Endothelial cell of hepatic sinusoid (primary cell): ENCODE data around the gene SORCS2.

Source experiments
- in situ Hi-C: cut with HindIII; loops from 2 replicates; pipeline ENCODE4 v1.10.0; 2017; ENCODE audit warnings: low sequenced_read_pairs

SORCS2 gene

GRCh38 chr4:7608046-7608445 lies 415.7 kb downstream of the SORCS2 start:
- in situ Hi-C loops = loop anchor here (5.0 kb wide), 1 partner anchor 59 kb away; no protein-coding TSS in a partner anchor

GRCh38 chr4:7609316-7609715 lies 417.0 kb downstream of the SORCS2 start:
- in situ Hi-C loops = loop anchor here (5.0 kb wide), 1 partner anchor 58 kb away; no protein-coding TSS in a partner anchor

- in situ Hi-C loops = no loop called here
These were observed 417.8 kb downstream of the SORCS2 start for GRCh38 chr4:7610022-7610670.

GRCh38 chr4:7610841-7611240 lies 418.5 kb downstream of the SORCS2 start:
- in situ Hi-C loops = no loop called here

GRCh38 chr4:7612311-7612897 lies 420.1 kb downstream of the SORCS2 start:
- in situ Hi-C loops = no loop called here

GRCh38 chr4:7614350-7614949 lies 422.1 kb downstream of the SORCS2 start:
- in situ Hi-C loops = no loop called here

GRCh38 chr4:7616193-7616592 lies 423.9 kb downstream of the SORCS2 start:
- in situ Hi-C loops = no loop called here

- in situ Hi-C loops = no loop called here
These were observed 426.0 kb downstream of the SORCS2 start for GRCh38 chr4:7618361-7618760.

GRCh38 chr4:7620086-7620813 lies 427.9 kb downstream of the SORCS2 start:
- in situ Hi-C loops = no loop called here

GRCh38 chr4:7620814-7621176 lies 428.5 kb downstream of the SORCS2 start:
- in situ Hi-C loops = no loop called here

- in situ Hi-C loops = no loop called here
These were observed 429.1 kb downstream of the SORCS2 start for GRCh38 chr4:7621252-7622035.

GRCh38 chr4:7622371-7622770 lies 430.0 kb downstream of the SORCS2 start:
- in situ Hi-C loops = no loop called here

GRCh38 chr4:7623468-7623867 lies 431.1 kb downstream of the SORCS2 start:
- in situ Hi-C loops = no loop called here

- in situ Hi-C loops = no loop called here
These were observed 432.1 kb downstream of the SORCS2 start for GRCh38 chr4:7624396-7624980.

GRCh38 chr4:7625071-7625470 lies 432.7 kb downstream of the SORCS2 start:
- in situ Hi-C loops = no loop called here

- in situ Hi-C loops = no loop called here
These were observed 434.2 kb downstream of the SORCS2 start for GRCh38 chr4:7626531-7626930.

- in situ Hi-C loops = no loop called here
These were observed 435.2 kb downstream of the SORCS2 start for GRCh38 chr4:7627251-7628250.

- in situ Hi-C loops = no loop called here
These were observed 436.1 kb downstream of the SORCS2 start for GRCh38 chr4:7628432-7628831.
